ENCODE data around the gene SERPINI1. TPM values are rescaled to one million over a fixed set of nuclear protein-coding genes. Genes with fewer than 3 reads are reported as not detected.

The SERPINI1 gene
- total RNA-seq, 4 donors from 2014 or later: 0.79 to 1.5 TPM; not detected in 2

DNA sequence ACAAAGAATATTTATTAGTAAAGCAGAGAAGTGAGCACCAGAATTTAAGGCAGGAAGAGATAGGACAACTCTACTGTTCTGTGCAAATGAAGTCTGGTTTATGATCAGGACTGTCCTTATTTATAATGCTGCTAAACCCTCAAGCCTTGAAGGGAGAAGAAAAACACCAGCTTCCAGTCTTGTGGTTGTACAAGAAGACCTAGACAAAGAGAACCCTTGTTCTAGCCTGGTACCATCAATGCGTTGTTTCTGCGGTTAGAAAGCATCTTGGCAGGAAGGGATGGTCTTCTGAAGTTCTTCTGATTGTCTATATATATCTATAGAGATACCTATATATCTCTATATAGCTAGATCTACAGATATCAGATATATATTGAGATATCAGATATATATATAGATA is 34.6 kb upstream of the SERPINI1 start:
- intact Hi-C loops (cut with DNase I; ENCODE audit: low total_unique reads): no loop called here
- H3K9me3 ChIP-seq: no peaks in the 10 kb centered on the region

DNA sequence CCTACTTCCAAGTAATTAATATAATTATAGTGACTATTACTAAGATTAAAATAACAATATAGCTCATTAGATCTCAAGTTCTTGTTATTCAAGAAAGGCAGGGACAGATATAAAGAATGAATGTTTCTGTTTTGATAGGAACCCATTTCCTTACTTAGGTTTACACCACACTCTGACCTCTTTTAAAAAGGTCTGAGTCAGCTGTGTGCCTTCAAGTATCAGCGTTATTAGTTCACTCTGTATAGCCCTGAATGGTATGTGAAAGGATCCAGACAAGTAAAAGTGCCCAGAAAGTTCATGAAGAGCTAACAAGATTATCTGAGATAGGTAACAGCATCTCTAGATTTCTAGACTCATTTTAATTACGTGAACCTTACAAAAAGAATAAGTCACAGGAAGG is 29.7 kb upstream of the SERPINI1 start:
- H3K27me3 ChIP-seq: no peaks in the 10 kb centered on the region
- peaks cover 0 to 9% (median 3%) of the 10 kb centered on the region in 4 donors for H3K4me1 ChIP-seq
- H3K36me3 ChIP-seq: peaks cover 0 to 37% (median 11%) of the 10 kb centered on the region in 4 donors
- no peak for DNase-seq
- no peak overlapping the region for H3K27ac ChIP-seq
- 63 to 84% methylated on average over 2 of the region's 2 CpGs for WGBS, 2 donors (ENCODE audit: low coverage in 1 of 2)
- TF ChIP-seq POLR2AphosphoS5 (IDR thresholded peaks at IDR 0.05) (no peak), POLR2A (IDR thresholded peaks at IDR 0.05) (no peak), EP300 (IDR thresholded peaks at IDR 0.05; ENCODE audit: low read depth) (no peak)
- TF ChIP-seq, protein P1, sequence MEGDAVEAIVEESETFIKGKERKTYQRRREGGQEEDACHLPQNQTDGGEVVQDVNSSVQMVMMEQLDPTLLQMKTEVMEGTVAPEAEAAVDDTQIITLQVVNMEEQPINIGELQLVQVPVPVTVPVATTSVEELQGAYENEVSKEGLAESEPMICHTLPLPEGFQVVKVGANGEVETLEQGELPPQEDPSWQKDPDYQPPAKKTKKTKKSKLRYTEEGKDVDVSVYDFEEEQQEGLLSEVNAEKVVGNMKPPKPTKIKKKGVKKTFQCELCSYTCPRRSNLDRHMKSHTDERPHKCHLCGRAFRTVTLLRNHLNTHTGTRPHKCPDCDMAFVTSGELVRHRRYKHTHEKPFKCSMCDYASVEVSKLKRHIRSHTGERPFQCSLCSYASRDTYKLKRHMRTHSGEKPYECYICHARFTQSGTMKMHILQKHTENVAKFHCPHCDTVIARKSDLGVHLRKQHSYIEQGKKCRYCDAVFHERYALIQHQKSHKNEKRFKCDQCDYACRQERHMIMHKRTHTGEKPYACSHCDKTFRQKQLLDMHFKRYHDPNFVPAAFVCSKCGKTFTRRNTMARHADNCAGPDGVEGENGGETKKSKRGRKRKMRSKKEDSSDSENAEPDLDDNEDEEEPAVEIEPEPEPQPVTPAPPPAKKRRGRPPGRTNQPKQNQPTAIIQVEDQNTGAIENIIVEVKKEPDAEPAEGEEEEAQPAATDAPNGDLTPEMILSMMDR (IDR thresholded peaks at IDR 0.05): no peak
- no peaks in the 10 kb centered on the region for H3K9me3 ChIP-seq
- intact Hi-C loops (cut with DNase I; ENCODE audit: low total_unique reads): no loop called here
- no peak overlapping the region for H3K4me3 ChIP-seq
- in situ Hi-C loops (cut with MboI; ENCODE audit: low pct_ligation_motif_present in 1 of 4, low pct_unique_long_range_greater_than_20kb in 1 of 4, low sequenced_read_pairs in 3 of 4): no loop called here

More for the DNA sequence above, 34.6 kb upstream of the SERPINI1 start:
- no peak for TF ChIP-seq EP300 (IDR thresholded peaks at IDR 0.05; ENCODE audit: low read depth)
- TF ChIP-seq, protein P1 (IDR thresholded peaks at IDR 0.05): no peak
- TF ChIP-seq POLR2AphosphoS5 (IDR thresholded peaks at IDR 0.05): no peak
- TF ChIP-seq POLR2A (IDR thresholded peaks at IDR 0.05): no peak
- no peak overlapping the region for H3K4me3 ChIP-seq
- peaks cover 0 to 27% (median 7%) of the 10 kb centered on the region in 4 donors for H3K36me3 ChIP-seq
- H3K27me3 ChIP-seq: no peaks in the 10 kb centered on the region
- in situ Hi-C loops (cut with MboI; ENCODE audit: low pct_ligation_motif_present in 1 of 4, low pct_unique_long_range_greater_than_20kb in 1 of 4, low sequenced_read_pairs in 3 of 4): no loop called here
- 92 to 96% methylated on average over 2 of the region's 2 CpGs for WGBS, 2 donors (ENCODE audit: low coverage in 1 of 2)
- no peak overlapping the region for H3K27ac ChIP-seq
- peaks cover 0 to 6% (median 0%) of the 10 kb centered on the region in 4 donors for H3K4me1 ChIP-seq
- DNase-seq: no peak

DNA sequence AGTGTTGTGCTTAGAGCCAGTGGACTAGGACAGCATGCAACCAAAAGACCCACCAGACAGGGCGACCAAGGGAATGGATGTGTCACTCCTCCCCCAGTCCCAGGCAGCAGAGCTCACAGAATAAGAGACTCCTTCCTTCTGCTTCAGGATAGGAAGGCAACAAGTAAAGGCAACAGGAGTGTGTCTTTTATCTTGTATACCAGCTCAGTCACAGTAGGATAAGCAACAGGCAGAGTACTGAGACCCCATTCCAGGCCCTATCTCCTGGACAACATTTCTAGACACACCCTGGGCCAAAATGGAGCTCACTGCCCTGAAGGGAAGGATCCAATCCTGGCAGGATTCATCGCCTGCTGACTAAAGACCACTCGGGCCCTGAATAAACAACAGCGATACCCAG is 25.8 kb upstream of the SERPINI1 start:
- WGBS, 2 donors (ENCODE audit: low coverage in 1 of 2): 92 to 93% methylated on average over 3 to 4 of the region's 4 CpGs
- in situ Hi-C loops (cut with MboI; ENCODE audit: low pct_ligation_motif_present in 1 of 4, low pct_unique_long_range_greater_than_20kb in 1 of 4, low sequenced_read_pairs in 3 of 4) (no loop called here), intact Hi-C loops (cut with DNase I; ENCODE audit: low total_unique reads) (no loop called here)
- Histone ChIP-seq H3K9me3 (no peaks in the 10 kb centered on the region), H3K27me3 (no peaks in the 10 kb centered on the region), H3K4me1 (peaks cover 0 to 19% (median 3%) of the 10 kb centered on the region in 4 donors), H3K27ac (no peak overlapping the region), H3K36me3 (peaks cover 0 to 35% (median 8%) of the 10 kb centered on the region in 4 donors), H3K4me3 (no peak overlapping the region)
- TF ChIP-seq POLR2A (IDR thresholded peaks at IDR 0.05) (no peak), POLR2AphosphoS5 (IDR thresholded peaks at IDR 0.05) (no peak), EP300 (IDR thresholded peaks at IDR 0.05; ENCODE audit: low read depth) (no peak)
- TF ChIP-seq, protein P1 (IDR thresholded peaks at IDR 0.05): no peak
- DNase-seq: no peak

DNA sequence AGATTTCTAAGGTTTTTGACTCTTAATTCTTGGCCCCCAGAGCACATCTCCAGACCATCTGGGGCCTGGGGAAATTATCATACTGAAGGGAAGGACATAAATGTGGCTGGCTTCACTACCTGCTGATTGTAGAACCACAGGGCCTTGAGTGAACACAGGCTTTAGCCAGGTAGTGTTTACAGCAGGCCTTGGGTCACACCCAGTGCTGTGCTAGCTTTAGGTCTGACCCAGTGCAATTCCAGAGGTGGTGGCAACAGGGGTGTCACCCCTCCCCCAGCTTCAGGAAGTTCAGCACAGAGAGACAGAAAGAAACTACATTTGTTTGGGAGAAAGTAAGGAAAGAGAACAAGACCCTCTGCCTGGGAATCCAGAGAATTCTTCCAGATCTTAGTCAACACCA is 25.0 kb upstream of the SERPINI1 start:
- TF ChIP-seq, protein P1 (IDR thresholded peaks at IDR 0.05): no peak
- TF ChIP-seq POLR2AphosphoS5 (IDR thresholded peaks at IDR 0.05) (no peak), EP300 (IDR thresholded peaks at IDR 0.05; ENCODE audit: low read depth) (no peak), POLR2A (IDR thresholded peaks at IDR 0.05) (no peak)
- Histone ChIP-seq H3K9me3 (no peaks in the 10 kb centered on the region), H3K27ac (peak overlapping the region in 1 of 4 donors; percentile 1), H3K4me1 (peaks cover 0 to 16% (median 3%) of the 10 kb centered on the region in 4 donors), H3K27me3 (no peaks in the 10 kb centered on the region), H3K36me3 (peaks cover 0 to 35% (median 6%) of the 10 kb centered on the region in 4 donors), H3K4me3 (no peak overlapping the region)
- intact Hi-C loops (cut with DNase I; ENCODE audit: low total_unique reads): no loop called here
- DNase-seq: peak; percentile 32
- in situ Hi-C loops (cut with MboI; ENCODE audit: low pct_ligation_motif_present in 1 of 4, low pct_unique_long_range_greater_than_20kb in 1 of 4, low sequenced_read_pairs in 3 of 4): no loop called here
